Measurements from ENCODE around the gene ASXL3. TPM values are rescaled to one million over a fixed set of nuclear protein-coding genes. Genes with fewer than 3 reads are reported as not detected.

ASXL3 gene
- polyA plus RNA-seq, 3 donors = 6.0 to 6.9 (median 6.6) TPM

DNA sequence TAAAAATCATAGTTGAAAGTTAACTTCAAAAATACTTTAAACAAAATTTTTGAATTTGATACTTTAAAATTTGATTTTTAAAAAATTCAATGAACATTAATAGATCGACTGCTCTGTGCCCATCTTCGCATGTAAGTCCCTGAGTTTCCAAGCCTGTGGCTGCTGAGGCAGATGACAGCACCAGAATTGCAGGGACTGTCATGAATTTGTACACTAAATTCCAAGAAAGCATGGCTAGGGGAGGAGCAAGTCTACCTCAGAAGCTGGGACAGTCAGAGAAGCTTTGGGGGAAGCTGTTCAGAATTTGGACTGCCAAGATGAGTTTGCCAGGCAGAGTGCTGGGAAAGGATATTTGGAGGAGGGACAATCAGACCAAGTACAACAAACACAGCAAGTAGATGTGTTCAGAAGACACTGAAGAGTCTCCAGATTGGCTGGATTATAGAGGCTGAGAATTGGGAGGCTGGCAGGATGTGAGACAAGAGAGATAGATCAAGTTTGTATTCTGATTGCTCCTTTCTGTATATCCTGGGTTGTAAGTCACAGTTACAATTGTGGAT lies 79.0 kb downstream of the ASXL3 start:
- no peak for DNase-seq (ENCODE audit: low read depth in 3 of 3, low spot score in 2 of 3)

DNA sequence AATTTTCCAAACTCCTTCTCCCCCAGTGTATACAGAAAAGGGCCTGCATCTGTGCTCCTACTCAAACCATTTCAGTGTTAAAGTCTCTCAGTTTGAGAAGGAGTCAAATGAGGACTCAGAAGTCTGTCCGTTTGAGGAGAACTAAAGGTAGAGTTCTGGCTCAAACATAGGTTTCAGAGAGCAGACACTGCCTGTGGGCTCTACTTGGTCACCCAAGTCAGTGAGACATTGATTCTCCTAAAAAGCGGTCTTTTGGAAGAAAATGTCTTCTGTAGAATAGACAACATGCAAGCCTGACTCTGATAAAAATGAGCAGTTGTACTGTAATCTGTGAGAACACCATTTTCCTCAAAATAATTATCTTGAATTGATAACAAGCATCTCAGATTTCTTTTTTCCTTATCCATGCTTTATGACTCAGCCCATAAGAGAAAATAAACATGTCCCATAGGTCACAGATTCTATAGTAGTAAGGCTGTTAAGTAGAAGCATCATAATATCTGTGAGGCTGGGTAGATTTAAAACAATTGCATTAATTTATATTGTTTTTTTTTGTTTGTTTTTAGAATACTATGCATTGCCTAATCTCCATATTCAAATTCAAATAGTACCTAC lies 82.8 kb downstream of the ASXL3 start:
- no peak for DNase-seq (ENCODE audit: low read depth in 3 of 3, low spot score in 2 of 3)

DNA sequence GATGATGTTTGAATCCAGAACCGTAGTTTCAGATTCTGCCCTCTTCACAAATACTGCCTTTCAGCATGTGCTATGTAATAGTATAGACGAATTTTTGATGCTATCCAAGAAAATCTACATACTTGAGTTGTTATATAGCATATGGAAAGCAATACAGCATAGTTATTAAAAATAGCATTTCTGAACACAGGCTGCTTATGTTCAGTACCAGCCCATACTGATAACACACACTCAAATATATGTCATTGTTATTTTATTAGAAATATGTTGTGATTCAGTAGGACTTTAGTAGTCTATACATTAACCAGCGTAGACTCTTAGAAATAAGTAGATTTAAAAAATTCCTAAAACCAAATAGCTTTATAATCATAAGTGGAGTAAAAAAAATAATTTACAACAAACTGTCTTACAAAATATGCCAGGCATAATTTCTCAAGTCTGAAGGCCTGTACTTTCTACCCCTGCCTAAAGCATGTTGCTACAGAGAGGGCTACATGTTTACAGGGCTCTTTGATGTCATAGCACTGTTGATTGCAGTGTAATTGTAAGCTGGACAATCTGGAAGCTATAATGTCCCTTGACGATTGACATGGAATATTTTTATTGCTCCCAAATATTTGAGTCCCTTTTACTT lies 86.3 kb downstream of the ASXL3 start:
- no peak for DNase-seq (ENCODE audit: low read depth in 3 of 3, low spot score in 2 of 3)

DNA sequence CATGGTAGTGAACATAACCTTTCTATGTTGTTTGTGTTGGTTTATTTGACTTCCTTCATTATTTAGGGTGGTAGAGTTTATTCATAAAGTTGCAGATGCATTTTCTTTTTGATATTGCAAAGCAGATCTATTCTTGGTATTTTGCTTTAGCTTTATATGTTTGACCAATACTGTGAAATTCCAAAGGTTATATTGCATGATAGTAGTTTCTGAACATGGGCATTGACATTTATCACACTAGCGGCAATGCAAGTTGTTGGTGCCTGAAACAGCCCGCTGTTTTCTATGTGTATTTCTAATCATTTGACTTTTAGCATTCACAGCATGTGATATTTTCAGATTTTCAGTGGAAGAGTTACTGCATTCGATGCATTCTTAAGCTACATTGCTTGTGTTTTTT lies 87.2 kb downstream of the ASXL3 start:
- DNase-seq (ENCODE audit: low read depth in 3 of 3, low spot score in 2 of 3) = no peak

DNA sequence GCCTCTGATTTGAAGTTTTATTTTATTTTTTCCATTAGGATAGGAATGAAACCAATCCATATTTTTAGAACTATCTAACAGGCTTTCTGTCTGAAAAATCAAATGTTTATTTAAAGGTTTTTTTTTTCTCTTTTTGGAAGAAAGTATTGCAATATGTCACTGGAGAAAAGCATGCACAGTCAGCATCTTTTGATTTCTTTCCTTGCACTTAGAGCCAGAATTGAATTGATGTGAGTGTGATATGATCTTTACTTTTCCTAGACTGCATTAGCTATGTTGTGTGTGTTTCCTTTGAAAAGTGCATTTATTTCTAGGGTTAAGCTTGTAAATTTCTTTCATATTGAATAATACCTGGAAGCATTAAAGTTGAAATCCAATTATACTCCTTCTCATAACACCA lies 87.6 kb downstream of the ASXL3 start:
- no peak for DNase-seq (ENCODE audit: low read depth in 3 of 3, low spot score in 2 of 3)

DNA sequence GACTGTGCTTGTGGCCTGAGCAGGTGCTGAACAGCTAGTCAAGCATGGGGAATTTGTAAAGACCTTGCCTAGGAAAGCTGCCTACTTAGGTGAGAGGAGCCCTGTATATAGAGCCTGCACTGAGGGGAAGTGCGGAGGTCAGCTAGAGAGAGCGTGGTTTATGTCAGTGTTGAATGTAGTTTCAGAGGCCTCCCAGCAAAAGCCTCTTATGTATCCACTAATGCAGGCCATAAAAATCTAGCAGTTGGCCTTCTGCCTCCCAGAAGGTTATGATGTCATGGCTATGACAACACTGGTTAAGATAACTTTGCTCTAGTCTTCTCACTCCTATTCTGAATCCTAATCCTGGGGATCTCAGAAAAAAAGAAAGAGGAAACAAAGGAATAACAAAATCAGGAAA lies 88.9 kb downstream of the ASXL3 start:
- no peak for DNase-seq (ENCODE audit: low read depth in 3 of 3, low spot score in 2 of 3)

DNA sequence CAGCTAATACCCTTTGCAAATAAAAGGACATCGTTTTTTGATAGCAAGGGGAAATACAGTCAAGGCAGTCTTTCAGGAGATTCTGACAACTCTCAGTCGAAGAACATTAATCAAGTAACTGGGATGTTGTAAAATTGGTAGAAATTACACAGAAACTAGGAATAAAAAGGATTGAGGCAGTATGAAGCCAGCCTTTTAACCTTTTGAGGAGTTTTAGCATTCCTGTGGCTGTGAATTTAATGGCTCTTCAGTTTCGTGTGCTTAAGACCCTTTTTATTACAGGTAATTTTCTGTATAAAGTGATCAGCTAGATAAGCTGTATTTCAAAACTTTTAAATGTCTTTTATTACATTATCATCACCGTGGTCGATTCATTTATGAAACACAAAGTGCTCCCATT lies 91.6 kb downstream of the ASXL3 start:
- no peak for DNase-seq (ENCODE audit: low read depth in 3 of 3, low spot score in 2 of 3)

DNA sequence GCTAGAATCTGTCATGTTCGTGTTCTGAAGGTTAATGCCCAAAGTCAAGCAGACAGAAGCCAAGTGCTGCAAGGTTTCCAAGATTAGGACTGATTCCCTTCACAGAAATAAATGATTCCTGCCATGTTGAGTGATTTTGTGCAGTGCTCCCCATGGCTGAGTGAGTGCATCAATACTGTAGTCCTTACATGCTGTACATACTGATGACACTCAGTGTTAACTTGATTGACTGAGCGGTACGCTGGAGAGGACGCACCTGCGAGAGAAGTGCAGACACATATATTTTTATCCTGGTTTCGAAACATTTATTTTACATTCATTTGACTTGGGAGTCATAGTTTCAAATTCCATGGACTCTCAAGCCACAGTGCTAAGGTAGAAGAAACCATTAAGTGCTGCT lies 92.0 kb downstream of the ASXL3 start:
- no peak for DNase-seq (ENCODE audit: low read depth in 3 of 3, low spot score in 2 of 3)

DNA sequence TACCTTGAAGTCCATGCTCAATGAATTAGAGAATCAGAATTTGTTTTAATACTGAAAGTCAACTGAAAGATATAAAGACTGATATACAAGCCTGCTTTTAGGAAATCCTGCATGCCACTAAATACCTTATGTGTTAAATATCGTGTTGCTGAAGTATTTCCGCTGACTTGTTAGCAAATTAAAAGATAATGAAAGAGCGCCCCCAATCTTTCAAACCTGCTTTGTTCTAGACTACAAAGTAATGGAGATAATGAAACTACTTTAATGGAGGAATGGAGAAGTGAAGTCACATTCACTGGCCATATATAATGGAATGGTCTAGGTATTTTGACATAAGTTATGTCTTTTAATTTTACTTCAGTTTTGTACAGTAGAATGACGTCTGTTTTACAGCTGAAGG lies 95.7 kb downstream of the ASXL3 start:
- DNase-seq (ENCODE audit: low read depth in 3 of 3, low spot score in 2 of 3) = no peak

DNA sequence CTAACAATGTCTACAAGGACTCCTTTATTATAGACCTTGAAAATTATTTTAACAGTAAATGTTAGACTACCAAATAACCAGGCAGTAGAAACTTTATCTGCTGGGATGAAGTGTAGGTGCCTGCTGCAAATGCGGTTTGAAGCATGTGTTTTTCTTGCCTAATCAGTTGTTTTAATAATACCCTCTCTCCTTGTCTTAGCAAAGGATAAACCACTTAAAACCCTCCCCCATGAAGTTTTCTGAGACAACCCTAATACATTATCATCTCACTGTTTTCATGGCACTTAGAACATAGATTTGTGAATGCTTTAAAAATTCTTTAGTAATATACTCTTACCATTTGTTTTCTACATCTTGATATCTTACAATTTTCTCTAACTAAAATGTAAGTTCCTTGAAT lies 98.6 kb downstream of the ASXL3 start:
- DNase-seq (ENCODE audit: low read depth in 3 of 3, low spot score in 2 of 3) = no peak

DNA sequence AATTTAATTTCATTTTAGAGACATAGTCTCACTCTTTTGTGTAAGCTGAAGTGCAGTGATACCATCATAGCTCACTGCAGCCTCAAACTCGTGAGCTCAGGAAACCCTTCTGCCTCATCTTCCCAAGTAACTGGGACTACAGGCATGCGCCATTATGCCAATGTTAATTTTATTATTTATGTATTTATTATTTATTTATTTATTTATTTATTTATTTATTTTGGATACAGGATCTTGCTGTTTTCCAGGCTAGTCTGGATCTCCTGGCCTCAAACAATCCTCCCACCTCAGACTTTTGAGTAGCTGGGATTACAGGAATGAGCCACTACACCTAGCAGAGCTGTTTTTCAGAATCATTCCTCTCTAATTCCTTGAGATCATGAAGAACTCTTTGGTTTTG lies 99.9 kb downstream of the ASXL3 start:
- no peak for DNase-seq (ENCODE audit: low read depth in 3 of 3, low spot score in 2 of 3)

DNA sequence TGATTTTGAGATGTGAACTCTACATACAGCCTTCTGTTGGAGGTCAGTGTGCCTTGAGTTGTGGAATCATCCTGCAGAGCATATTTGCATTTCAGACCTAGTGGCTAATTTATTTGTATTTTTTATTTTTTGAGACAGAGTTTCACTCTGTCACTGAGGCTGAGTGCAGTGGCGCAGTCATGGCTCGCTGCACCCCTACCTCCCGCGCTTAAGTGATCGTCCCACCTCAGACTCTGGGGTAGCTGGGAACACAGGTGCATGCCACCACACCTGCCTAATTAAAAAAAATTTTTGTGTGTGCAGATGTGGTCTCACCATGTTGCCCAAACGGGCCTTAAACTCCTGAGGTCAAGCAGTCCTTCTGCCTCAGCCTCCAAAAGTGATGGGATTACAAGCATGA lies 104.4 kb downstream of the ASXL3 start:
- DNase-seq (ENCODE audit: low read depth in 3 of 3, low spot score in 2 of 3) = no peak

DNA sequence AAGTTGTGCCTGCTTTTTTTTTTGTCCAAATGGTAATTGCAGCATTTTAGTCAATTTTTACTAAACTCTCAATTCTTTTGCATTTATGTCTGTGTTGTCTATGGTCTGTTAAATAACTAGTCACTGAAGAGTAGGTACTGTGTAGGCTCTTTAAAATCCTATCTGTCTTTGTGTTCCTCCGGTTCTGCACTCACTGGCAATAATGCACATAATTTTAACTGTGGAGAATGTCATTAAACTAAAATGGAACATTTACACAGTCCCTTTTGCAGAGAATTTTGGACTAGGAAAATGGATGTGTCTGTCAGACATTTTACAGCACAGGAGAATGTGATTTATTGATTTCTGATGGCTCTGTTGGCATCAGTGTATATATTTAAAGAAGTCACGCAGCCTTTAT lies 116.6 kb downstream of the ASXL3 start:
- DNase-seq (ENCODE audit: low read depth in 3 of 3, low spot score in 2 of 3) = no peak

DNA sequence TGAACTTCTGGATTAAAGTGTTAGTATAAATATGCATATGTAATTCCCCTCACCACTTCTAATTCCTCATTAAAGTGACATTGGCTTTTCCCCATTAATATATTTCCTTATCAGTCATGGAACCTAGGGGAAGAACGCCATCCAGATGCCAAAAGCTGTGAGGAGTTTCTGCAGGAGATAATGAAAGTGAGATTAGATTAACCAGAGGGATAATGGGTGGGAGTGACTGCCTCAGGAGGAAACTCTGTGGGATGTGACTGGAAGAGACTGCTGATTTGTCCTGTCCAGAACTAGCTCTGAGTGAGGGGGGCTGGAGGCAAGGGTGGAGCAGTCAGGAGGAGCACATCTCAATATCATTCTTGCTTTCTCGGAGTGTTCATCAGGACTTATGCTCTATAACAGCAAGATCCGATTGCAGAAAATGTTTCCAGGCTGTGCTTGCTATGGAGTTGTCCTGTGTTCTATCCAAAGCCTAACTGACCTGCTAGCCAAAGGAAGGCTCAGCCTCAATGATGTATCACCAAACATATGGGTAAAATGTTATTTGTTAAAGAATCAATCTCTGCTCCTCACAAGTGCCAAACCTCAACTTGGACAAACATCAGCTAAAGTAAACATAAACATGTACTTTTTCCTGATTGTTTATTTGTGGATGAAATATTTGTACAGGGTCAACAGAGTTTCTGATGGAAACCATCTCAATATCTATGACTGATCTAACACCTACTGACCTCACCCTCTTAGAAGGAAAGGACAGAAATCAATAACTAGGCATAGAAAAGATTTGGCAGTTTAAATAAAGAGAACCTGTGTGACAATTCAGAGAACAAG lies 118.5 kb downstream of the ASXL3 start:
- DNase-seq (ENCODE audit: low read depth in 3 of 3, low spot score in 2 of 3) = no peak

DNA sequence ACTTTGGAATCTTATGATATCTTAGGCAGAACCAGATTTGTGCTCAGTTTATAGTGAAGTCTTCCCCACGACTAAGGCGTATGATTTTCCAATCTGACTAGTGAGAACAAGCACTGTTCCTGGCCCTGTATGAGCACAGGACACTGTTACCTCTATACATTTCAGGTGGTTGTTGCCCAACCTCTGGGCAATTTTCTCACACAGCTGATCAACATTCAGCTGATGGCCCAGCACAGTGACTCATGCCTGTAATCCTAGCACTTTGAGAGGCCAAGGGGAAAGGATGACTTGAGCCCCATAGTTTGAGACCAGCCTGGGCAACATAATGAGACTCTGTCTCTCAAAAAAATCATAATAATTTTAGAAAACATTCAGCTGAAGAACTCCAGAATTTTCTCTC lies 119.5 kb downstream of the ASXL3 start:
- DNase-seq (ENCODE audit: low read depth in 3 of 3, low spot score in 2 of 3) = no peak

DNA sequence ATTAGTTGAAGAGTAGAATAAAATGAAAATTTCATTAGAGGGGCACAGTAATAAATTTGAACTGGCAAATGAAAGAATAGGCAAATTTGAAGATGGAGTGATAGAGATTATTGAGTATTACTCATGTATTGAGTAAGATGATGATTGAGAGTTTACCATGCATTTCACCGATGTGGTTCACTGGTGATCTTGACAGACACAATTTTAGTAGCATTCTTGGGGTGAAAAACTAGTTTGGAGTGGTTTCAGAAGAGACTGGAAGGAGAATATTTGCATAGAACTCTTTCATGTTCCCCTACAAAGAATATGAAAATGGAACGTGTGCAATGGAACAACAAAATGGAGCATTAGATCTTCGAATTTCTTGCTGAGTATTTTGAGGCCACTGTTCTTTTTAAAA lies 121.4 kb downstream of the ASXL3 start:
- no peak for DNase-seq (ENCODE audit: low read depth in 3 of 3, low spot score in 2 of 3)

DNA sequence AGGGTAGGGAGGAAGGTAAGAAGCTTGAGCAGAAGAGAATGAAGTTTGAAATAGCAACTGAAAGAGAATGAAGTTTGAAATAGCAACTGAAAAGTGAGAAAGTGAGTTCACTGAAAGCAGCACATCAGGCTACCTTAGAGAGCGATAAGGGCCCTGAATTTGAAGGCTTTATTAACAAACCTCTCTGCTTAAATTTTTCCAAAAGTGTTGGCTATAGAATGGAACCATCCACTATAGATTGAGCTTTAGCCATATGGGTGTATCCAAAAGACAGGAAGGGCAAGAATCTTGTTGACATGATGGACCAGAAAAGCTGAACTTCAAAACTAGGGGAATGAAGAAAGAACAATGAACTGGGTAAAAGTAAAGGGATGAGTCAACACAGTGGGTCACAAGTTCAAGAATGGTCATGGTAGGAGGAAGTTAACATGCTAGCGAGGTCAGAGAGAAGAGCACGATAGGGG lies 122.5 kb downstream of the ASXL3 start:
- DNase-seq (ENCODE audit: low read depth in 3 of 3, low spot score in 2 of 3) = no peak

DNA sequence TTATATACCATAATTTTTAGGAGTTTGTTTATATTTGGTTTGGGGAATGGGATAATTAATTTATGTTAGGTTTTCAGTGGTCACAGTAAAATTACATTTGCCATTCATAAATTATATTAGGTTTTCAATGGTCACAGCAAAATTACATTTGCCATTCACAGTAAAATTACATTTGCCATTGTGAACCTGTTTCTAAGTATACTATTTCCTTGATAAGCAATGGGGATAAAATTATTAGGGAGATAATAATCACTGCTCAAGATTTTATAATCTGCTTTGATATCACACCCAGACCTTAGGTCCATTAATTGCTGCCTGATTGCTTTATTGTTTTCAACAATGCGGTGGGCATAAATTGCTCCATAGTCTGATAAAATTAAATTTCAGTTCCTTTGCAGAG lies 124.6 kb downstream of the ASXL3 start:
- DNase-seq (ENCODE audit: low read depth in 3 of 3, low spot score in 2 of 3) = no peak

DNA sequence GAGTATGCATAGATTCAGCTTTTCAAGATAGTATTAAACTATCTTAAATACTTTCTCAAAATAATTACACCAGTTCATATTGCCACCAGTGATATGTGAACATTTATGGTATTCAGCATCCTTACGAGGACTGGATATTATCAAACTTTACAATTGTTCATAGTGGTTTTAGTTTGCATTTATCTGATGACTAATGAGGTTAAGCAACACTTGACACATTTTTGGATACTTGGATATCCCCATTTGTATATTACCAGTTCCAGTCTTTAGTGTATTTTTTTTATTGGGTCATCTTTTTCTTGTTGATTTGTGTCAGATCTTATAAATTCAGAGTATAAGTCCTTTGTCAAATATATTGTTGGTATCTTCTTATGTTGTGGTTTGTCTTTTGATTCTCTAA lies 128.4 kb downstream of the ASXL3 start:
- DNase-seq (ENCODE audit: low read depth in 3 of 3, low spot score in 2 of 3) = no peak

DNA sequence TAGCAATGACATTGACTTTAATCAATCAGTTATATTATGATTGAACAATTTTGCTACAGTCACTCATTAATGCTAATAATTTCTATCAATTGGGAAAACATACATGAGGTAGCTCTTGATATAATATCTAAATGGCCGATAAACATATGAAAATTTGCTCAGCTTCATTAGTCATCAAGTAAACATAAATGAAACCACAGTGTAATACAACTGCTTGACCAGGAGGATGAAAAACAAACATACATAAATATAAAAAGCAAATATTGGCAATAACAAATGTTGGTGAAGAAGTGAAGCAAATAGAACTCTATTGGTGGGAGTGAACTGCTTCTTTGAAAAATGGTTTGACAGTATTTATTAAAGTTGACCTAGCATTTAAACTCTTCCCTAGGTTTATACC lies 130.9 kb downstream of the ASXL3 start:
- DNase-seq (ENCODE audit: low read depth in 3 of 3, low spot score in 2 of 3) = no peak

DNA sequence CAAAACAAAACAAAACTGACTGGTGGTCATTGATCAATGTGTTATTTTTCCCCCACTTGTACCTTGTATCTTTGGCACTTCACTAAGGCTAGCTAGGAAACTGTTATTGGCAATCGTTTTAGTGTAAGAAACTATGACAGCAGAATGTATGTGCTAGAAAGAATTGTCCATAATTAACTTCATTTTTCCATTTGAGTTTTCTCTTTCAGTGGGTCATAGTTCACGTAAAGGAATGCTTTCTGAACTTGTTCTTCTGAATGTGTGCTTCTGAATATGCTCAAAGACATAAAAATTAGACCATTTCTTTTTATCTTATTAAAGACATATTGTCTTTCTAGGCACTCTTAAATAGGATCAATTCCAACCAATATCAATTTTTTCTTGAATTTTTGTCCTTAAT lies 132.2 kb downstream of the ASXL3 start:
- DNase-seq (ENCODE audit: low read depth in 3 of 3, low spot score in 2 of 3) = no peak

DNA sequence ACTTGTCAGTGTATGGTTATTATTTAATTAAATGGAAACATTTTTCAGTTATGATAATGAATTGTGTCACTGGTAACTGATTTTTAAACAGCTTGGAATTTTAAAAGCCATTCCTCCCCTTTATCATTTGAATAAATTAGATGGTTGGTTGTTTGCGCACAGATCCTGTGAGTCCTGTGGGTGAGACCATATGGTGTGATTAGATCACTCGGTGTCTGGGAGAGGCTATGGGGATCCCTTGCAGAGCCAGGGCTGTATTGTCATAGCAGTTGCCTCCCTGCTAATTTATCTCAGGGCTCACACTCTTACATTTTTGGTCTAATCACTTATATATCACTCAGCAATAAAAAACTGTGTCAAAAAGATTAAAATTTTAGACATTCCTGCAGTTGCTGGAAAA lies 133.5 kb downstream of the ASXL3 start:
- DNase-seq (ENCODE audit: low read depth in 3 of 3, low spot score in 2 of 3) = no peak

All from right renal cortex interstitium (tissue), 3 donors.